ENCODE results near the gene MLIP.

- TF ChIP-seq, protein P1, sequence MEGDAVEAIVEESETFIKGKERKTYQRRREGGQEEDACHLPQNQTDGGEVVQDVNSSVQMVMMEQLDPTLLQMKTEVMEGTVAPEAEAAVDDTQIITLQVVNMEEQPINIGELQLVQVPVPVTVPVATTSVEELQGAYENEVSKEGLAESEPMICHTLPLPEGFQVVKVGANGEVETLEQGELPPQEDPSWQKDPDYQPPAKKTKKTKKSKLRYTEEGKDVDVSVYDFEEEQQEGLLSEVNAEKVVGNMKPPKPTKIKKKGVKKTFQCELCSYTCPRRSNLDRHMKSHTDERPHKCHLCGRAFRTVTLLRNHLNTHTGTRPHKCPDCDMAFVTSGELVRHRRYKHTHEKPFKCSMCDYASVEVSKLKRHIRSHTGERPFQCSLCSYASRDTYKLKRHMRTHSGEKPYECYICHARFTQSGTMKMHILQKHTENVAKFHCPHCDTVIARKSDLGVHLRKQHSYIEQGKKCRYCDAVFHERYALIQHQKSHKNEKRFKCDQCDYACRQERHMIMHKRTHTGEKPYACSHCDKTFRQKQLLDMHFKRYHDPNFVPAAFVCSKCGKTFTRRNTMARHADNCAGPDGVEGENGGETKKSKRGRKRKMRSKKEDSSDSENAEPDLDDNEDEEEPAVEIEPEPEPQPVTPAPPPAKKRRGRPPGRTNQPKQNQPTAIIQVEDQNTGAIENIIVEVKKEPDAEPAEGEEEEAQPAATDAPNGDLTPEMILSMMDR (IDR thresholded peaks at IDR 0.05): no peak
- TF ChIP-seq POLR2A (IDR thresholded peaks at IDR 0.05): no peak
These were observed 72.4 kb downstream of the MLIP start for GRCh38 chr6:54183616-54184015.
